Fibroblast of peridontal ligament (primary cell): ENCODE data around the gene SMIM20.

Experiments
- DNase-seq: peaks from one replicate; pipeline ENCODE4 v3.0.0-alpha.2; 2010; ENCODE audit errors: extremely low read depth

Gene SMIM20

DNA sequence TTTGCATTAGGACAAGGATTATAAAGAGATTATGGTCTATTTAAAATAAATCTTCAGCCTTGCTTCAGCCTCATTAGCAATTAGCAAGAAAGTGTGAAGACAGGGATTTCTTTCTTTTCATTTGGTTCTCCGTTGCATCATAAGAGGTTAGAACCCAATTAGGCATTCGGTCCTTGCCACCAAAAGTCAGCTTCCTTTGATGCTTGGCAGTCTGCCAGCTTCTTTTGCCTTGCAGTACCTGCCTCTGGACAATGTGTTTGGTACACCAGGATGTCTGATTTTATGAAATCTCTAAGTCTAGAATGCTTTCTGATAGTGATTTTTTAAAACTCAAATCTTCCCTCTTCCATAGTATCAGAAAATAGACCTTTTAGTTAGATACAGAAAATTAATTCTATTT, 12.4 kb downstream of the SMIM20 start:
- DNase-seq = no peak

DNA sequence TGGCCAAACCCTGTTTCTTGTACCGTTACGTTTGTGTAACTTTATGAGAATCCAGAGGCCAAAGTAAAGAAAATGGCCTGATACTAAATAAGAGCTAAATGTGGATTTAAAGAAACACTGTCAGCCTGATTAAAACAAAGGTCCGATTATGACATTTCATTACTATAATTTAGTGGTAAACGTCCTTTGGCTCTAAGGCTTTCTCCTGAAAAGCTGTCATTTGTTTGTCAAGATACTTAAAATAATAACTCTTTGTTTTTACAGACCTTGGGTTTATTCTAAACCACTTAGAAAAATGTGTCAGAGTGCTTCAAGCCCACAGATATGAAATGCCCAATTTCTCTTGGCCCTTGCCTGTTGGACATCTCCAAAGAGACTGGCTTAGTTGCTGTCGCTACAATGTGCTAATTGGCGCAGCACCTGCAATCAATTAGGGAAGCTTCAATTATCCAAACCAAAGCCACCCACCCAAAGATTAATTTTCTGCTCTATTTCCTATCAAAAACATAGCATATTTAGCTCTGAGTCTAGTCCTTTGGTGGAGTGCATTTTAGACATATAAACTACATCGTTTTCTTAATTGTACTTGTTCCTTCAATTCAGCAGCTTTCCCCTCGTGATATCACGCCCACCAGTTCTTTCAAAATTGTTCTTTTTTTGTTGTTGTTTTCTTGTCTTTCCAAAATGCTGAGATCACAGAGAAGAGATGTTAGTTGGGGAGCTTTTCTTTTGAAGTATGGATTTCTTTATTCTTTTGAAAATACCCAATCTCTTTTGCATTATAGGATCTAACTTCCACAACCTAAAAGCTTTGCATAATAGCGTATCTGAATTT, 13.6 kb downstream of the SMIM20 start:
- no peak for DNase-seq

DNA sequence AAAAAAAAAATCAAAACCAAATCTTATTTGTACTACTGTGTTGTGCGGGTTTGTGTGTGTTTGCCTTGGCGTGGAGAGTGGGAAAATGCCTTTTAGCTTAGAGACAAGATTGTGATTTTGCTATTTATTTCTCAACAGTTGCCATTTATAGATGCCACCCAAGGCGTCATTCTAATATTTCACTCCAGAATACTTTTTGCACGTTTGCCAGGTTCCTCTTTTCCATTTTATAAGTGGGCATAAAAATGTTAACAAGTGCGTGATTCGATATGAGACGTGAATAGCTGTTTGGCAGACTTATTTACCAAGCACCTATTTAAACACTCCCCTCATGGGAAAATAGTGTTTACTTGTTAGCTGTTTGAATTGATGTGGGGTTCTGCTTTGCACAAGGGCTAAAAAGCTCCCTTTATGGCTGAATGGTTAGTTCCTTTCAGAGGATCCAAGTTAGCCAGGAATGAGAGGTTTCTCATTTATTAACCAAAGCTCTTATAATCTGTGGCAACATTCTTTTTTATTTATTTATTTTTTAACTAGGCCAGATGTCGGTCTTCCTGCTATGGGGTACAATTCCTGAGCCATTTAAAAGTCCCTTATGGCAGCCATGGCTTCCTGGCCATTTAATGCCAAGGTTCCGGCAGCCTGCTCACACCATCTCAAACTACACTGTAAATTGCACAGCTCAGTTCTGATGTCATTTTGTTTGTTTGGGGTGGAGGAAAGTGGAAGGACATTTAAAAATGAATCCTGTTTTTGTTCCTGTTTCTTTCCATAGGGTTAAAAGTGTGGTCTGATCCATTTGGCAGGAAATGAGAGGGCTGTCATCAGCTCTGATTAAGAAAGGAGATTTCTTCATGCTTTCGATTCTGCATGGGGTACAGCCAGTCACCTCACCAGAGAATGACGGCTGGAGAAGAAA, 14.6 kb downstream of the SMIM20 start:
- peak; percentile 63 for DNase-seq

DNA sequence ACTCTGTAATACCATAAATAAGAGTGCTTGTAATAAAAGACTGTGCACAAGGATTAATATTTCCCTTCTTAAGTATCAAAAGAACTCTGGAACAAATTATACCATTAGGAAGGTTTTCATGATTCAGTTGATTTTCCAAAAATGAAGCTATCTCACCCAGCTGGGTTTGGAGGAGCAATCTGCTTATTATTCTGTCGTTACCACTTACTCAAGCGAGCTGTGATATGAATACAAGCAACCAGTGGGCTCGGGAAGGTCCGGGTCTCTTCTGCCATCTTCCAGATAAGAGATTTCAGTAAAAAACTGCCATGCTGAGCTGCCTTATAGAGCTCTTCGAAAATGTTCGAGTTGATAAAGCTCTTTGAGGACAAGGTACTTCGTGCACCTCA, 15.3 kb downstream of the SMIM20 start:
- DNase-seq = no peak

DNA sequence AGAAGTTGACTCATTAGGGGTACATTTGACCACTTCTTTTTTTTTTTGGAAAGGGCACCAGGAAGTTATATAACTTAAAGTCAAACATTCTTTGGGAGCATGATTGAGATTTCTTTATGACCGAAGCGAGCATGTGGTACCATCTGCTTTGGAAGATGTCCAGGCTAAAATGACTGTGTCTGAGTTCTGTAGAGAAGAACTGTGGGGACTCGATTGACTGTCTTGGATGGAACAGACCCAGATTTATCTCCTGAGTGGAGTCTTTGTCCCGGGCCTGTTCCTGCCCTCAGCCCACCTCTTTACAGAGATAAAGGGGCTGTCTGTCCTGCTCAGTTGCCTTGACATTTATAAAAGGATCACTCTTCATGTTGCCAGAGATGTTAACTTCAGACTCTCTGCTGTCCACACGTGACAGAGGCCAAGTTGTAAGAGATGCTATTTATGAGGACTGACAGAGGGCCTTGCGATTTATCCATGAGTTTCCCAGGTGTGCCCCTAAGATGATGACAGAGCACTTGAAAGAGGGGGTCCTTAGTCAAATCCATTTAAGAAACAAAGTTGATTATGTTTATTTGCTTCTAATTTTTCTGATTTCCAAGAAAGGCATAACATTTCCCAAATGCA, 16.8 kb downstream of the SMIM20 start:
- DNase-seq = no peak

DNA sequence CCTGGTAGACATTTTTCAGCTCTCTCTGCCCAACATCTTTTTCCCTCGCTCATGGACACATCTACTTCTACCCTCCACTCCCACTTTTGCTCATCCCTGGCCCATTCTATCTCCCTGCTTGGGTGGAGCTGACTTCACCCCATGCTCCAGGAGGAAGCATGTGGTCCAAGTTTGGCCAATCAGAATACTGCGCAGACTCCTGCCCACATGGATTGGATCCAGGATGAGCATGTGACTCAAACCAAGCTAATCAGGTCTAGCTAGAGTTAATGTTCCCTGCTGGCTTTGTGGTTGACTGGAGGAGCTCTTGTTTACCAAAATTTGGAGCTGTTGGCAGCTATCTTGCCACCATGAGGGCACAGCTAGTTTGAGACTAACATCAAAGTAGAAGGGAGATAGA, 22.7 kb downstream of the SMIM20 start:
- DNase-seq = no peak

DNA sequence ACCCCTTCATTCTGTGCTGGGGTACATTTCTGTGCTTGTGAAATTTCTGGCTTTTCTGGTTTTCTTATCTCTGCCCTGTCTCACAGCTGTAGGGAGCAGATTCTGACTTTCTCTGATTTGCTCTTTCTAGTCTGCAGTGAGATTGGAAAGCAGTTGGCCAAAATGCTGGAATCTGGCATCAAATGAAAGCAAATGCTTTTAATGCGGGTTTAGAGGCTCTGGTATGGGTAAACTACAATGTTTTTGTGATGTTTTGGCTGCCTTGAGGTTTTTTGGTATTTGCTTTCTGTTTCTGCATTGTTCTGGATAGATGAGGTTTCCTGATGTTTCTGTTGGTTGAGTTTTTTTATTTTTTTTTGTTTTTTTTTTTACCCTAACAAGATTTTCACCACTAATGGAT, 23.8 kb downstream of the SMIM20 start:
- DNase-seq = peak; percentile 89

DNA sequence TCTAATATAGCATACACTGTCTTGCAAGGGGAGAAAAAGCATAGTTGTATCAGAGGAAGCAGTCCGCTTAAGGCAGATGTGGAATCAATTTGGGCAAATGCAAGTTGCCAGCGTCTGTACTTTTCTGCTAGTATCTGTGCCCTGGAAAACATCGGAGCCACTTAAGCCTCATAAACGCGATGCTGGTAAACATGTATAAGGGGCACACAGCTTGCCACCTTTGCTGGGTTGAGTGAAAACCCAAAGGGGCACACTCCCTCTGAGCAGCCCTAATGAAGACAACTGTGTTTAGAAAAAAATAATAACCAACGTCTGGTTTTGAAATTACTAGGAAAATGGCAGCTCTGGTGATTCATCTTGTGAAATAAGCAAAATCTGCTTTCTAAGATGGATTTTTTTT, 24.3 kb downstream of the SMIM20 start:
- peak; percentile 50 for DNase-seq

DNA sequence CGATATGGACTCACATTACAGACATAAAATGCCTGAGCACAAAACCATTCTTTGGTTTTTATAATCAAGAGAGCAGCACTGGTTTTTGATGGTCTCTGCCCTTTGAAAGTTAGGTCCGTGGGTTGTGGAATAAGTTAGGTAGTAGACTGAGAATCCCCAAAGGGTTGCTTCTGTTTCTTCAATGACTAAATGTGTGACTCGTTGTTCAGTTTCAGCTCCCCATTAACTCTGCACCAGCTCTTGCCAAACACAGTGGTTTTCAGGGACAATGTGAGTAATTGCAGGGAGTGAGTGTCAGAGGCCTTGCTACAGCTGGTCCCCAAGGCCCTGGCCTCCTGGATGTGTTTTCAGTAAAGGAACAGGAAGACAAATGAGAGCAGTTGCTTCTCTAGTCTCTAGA, 24.8 kb downstream of the SMIM20 start:
- peak; percentile 79 for DNase-seq

DNA sequence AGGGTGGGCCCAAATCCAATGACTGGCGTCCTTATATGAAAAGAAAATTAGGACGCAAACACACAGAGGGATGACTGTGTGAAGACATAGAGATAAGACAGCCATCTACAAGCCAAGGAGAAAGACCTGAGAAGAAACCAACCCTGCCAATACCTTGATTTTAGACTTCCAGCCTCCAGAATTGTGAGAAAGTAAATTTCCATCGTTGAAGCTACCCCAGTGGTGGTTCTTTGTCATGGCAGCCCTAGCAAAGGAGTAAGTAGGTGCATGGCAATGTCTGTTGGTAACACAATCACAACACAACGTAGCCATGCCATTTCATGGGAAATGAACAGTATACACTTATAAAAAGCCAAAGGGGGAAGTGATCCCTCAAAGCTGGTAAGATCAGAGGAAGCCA, 25.3 kb downstream of the SMIM20 start:
- no peak for DNase-seq

DNA sequence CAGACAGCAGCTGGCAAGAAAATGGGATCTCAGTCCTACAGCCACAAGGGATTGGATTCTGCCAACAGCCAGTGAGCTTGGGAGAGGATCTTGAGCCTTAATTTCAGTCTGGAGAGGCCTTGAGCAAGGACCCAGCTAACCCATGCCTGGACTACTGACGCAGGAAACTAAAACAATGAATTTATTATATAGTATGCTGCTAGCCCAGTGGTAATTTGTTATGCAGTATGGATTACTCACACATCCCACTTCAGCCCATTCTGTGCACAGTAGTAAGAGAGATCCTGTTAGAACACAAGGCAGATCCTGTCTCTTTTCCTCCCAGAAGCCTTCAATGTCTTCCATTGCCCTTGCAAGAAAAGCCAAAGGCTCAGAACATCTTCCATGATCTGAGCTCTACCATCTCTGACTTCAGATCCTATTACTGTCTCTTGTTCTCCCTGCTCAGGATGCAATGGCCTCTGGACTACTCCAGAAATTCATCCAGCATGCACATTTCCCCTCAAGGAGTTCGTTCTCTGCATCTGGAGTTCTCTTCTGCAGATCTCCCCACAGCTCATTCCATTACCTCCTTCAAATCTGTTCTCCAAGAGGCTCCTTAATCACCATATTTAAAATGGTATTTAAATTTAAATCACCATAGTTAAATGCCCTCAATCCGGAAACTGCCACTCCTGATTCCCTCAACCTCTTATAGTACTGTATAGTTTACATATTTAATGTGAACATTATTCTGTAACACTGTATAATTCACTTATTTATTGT, 27.6 kb downstream of the SMIM20 start:
- no peak for DNase-seq

DNA sequence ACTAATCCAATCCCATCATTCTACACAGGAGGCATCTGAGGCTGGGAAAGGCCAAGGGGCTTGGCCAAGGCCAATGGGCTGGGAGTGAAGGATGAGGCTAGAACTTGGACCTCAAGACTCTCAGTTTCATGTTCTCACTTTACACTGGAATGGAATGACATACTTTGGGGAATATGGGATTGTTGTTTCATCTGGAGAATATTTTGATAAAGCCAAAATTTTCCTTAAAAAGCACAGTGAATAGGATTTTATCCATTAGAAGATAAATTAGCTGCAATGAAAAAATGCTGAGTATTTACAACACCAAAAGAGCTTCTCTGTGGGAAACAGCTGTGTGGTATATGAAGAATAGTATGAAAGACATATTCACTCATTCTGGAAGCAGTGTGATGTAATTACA, 29.3 kb downstream of the SMIM20 start:
- peak; percentile 81 for DNase-seq

DNA sequence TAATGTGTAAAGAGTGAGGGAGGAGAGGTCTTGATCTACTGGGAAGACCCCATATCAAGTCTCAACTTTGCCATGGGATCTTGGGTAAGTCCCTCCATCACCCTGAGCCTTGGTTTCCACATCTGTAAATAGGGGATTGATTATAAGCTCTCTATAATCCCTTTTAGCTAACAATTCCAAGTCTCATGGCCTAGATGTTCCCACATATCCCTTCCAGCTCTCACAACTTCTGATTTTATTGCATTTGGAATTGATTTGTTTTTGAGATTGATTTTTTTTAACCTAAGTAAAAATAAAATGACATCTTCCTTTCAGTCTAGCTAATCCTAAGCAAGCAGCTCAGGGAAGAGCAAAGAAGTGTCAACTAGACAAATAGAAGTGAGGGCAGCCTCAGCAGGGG, 29.8 kb downstream of the SMIM20 start:
- DNase-seq = no peak

DNA sequence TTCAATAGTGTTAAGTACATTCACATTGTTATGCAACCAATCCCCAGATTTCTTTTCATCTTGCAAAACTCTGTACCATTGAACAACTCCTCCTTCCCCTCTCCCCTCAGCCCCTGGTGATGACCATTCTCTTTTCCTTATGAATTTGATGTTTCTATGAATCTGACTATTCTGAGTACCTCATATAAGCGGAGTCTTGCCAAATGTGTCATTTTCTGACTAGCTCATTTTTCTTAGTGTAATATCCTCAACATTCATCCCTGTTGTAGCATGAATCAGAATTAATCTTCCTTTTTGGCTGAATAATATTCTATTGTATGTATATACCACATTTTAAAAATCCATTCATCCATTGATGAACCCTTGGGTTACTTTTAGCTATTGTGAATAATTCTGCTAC, 34.0 kb downstream of the SMIM20 start:
- DNase-seq = no peak

DNA sequence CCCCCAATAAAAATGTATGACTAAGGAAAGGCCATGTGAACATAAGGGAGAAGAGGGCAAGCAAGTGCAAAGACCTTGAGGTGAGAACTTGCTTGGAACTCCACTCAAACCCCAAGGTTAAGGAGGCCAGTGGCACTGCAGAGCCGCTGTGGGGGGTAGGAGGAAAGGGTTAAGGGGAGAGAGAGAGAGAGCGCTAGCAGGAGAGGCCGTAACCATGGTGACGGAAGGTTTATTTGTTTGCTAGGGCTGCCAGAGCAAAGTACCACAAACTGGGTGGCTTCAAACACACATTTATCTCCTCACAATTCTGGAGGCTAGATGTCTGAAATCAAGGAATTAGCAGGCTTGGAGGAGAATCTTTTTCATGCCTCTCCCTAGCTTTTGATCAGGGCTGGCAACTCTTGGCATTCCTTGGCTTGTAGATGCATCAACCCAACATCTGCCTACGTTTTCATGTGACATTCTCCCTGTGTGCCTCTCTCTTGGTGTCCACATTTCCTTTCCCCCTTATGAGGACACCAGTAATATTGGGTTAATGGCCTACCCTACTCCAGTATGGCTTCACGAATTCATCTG, 35.2 kb downstream of the SMIM20 start:
- no peak for DNase-seq

DNA sequence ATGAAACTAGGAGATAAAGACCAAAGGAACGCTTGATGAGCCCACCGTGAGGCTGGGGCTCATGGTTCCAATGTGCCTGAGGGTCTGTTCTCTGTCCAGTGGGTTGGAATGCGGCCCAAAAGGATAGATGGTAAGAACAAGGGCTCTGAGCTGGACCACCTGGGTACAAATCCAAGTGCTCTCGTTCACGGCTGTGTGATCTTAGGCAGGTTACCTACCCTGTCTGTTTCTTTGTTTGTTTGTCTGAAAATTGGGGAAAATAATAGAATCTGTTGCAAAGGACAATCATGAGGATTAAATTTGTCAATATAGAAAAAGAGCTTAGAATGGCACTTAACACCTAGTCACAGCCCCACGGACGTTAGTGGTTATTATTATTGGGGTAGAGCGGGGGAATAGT, 36.0 kb downstream of the SMIM20 start:
- DNase-seq = no peak

DNA sequence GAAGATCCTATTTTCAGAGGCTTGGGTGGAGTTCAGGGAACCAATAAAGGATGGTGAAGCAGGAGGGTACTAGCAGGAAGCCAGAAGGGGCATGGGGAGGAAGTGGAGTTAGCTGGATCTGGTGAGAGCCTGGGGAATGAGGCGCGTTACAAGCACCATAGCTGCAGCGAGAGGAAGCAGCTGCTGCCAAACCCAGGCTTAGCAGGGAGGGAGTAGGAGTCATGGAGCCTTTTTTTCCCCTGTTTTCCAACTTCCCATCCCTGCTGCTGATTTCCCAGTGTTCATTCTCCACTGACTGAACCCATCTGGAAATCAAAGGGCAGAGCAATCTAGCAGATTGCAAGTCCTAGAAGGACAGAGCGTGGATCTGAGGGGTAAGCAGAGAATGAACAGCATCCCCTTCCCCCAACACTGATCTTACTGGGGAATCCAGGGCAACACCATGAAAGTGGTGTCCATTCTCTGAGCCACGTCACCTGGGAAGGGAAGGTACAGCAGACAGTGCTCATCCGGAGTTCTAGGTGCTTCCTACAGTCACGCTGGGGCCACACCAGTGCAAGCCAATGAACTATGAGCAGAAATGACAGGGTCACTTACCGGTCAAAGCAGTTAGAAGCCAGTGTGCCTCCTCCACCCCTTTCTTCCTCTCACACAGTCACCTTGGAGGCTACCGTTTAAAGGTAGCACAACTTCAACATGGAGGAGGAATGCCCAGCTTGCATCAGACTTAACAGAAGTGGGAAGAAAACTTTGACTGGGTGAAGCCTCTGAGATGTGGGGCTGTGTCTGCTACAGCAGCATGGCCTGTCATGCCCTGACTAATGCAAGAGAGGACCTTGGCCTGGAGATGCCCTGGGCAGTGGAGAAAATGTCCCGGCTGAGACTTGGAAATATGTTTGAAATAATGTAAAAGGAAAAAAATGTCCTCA, 36.7 kb downstream of the SMIM20 start:
- no peak for DNase-seq

DNA sequence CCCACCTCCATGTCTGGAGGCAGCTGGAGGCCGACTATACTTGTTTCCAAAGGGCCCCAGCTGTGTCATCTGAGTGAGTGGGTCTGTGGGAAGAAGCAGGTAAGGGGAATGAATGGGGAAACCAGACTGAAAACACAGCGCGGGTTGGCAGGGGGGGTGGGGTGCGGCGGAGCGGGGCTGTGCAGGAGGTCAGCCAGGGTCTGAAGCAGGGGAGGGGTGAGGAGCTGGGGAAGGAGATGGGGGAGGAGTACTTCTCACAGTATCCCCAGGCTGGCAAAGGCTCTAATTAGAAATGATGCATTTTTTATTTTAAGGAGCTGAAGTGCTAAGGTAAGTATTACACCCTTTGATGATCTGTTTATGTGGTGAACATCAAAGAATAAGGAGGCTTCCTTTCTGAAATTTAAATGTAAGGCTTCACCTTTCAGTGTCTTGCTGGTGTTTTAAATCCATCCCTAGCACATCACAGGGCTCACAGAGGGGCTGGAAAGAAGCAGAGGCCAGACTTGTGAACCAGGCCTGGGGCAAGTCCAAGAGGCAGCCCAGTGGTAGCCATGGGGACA, 37.5 kb downstream of the SMIM20 start:
- DNase-seq = no peak

DNA sequence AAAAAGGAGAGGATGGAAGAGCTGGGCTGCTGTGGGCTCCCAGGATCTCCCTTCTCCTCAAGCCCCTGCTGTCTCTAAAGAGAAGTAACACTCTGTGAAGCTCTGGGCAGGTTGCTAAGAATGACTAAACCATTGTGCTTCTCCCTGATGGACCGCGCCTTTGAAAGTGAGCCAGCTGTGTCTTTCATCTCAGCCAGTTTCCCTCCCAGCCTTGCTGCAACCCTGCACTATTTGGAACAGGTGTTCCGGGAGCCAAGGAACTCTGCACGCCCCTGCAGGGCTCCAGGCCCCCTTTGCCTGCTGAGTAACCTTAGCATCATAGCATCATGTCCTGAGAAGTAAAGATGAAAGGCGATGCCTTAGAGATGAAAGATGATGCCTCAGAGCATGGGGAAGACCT, 39.7 kb downstream of the SMIM20 start:
- no peak for DNase-seq

DNA sequence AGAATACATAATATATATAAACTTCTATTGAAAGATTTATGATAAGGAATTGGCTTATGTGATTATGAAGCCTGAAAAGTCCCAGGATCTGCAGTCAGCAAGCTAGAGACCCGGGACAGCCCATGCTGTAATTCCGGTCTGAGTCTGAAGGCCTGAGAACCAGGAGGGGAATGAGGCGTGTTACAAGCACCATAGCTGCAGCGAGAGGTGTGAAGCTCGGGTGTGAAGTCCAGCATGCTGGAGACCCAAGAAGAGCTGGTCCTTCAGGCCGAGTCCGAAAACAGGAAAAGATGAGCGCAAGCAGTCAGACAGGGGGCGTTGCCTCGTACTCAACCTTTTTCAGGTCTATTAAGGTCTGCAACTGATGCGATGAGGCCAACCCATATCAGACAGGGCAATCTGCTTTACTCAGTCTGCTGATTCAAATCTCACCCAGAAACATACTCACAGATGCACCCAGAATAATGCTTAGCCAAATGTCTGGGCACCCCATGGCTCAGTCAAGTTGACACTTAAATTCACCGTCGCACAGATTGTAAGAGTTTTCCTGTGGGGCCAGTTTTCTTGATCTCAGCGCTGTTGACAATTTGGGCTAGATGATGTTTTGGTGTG, 40.4 kb downstream of the SMIM20 start:
- DNase-seq = no peak
